ENCODE measurements around the gene ATP11B. TPM values are rescaled to one million over a fixed set of nuclear protein-coding genes. Genes with fewer than 3 reads are reported as not detected.
A peak's percentile ranks its signal among the peaks of the same experiment; 100 is the strongest.

The ATP11B gene
- total and polyA plus RNA-seq, 7 donors, result 4.0 to 23.9 (median 18.8) TPM

- no peak for ATAC-seq
- intact Hi-C loops (cut with DNase I), result no loop called here
- Histone ChIP-seq H3K27ac (no peak overlapping the region), H3K4me1 (peaks cover 17% of the 10 kb centered on the region), H3K4me3 (no peak overlapping the region), H3K36me3 (ENCODE audit: insufficient read depth in 1 of 2, low read depth in 1 of 2) (peaks cover 0 to 27% of the 10 kb centered on the region in 2 donors), H3K27me3 (ENCODE audit: insufficient read depth in 3 of 3, low read length in 2 of 3) (no peaks in the 10 kb centered on the region), H3K9me3 (no peaks in the 10 kb centered on the region)
- TF ChIP-seq, protein P1, sequence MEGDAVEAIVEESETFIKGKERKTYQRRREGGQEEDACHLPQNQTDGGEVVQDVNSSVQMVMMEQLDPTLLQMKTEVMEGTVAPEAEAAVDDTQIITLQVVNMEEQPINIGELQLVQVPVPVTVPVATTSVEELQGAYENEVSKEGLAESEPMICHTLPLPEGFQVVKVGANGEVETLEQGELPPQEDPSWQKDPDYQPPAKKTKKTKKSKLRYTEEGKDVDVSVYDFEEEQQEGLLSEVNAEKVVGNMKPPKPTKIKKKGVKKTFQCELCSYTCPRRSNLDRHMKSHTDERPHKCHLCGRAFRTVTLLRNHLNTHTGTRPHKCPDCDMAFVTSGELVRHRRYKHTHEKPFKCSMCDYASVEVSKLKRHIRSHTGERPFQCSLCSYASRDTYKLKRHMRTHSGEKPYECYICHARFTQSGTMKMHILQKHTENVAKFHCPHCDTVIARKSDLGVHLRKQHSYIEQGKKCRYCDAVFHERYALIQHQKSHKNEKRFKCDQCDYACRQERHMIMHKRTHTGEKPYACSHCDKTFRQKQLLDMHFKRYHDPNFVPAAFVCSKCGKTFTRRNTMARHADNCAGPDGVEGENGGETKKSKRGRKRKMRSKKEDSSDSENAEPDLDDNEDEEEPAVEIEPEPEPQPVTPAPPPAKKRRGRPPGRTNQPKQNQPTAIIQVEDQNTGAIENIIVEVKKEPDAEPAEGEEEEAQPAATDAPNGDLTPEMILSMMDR (IDR thresholded peaks at IDR 0.05), result no peak
- 83 to 92% (median 84%) methylated on average over 9 of the region's 9 CpGs for WGBS, 3 donors
- DNase-seq, result no peak
Observed at GRCh38 chr3:182954553-182955235, 161.4 kb downstream of the ATP11B start.

GRCh38 chr3:182957226-182957625 lies 163.9 kb downstream of the ATP11B start:
- 77 to 95% (median 86%) methylated on average over 5 of the region's 5 CpGs for WGBS, 3 donors
- Histone ChIP-seq H3K36me3 (ENCODE audit: insufficient read depth in 1 of 2, low read depth in 1 of 2) (peaks cover 0 to 32% of the 10 kb centered on the region in 2 donors), H3K4me1 (peaks cover 42% of the 10 kb centered on the region), H3K9me3 (no peaks in the 10 kb centered on the region), H3K27me3 (ENCODE audit: insufficient read depth in 3 of 3, low read length in 2 of 3) (no peaks in the 10 kb centered on the region), H3K27ac (no peak overlapping the region), H3K4me3 (no peak overlapping the region)
- TF ChIP-seq, protein P1 (IDR thresholded peaks at IDR 0.05), result no peak
- intact Hi-C loops (cut with DNase I), result no loop called here
- ATAC-seq, result no peak
- DNase-seq, result no peak

GRCh38 chr3:182957676-182958266 lies 164.5 kb downstream of the ATP11B start:
- Histone ChIP-seq H3K4me1 (peaks cover 44% of the 10 kb centered on the region), H3K27ac (no peak overlapping the region), H3K4me3 (no peak overlapping the region), H3K9me3 (no peaks in the 10 kb centered on the region), H3K27me3 (ENCODE audit: insufficient read depth in 3 of 3, low read length in 2 of 3) (no peaks in the 10 kb centered on the region), H3K36me3 (ENCODE audit: insufficient read depth in 1 of 2, low read depth in 1 of 2) (peaks cover 0 to 32% of the 10 kb centered on the region in 2 donors)
- intact Hi-C loops (cut with DNase I), result no loop called here
- ATAC-seq, result peak; percentile 28 to 59 (median 48)
- peak in 1 of 2 donors; percentile 61 for DNase-seq
- TF ChIP-seq, protein P1 (IDR thresholded peaks at IDR 0.05), result no peak
- WGBS, 3 donors, result 35 to 50% (median 38%) methylated on average over 4 of the region's 4 CpGs

- no peaks in the 10 kb centered on the region for H3K27me3 ChIP-seq (ENCODE audit: insufficient read depth in 3 of 3, low read length in 2 of 3)
- H3K4me1 ChIP-seq, result peaks cover 56% of the 10 kb centered on the region
- no peaks in the 10 kb centered on the region for H3K9me3 ChIP-seq
- peak overlapping the region; percentile 36 for H3K27ac ChIP-seq
- intact Hi-C loops (cut with DNase I), result no loop called here
- ATAC-seq, result peak; percentile 16 to 40 (median 29)
- no peak overlapping the region for H3K4me3 ChIP-seq
- 30 to 43% (median 33%) methylated on average over 4 of the region's 4 CpGs for WGBS, 3 donors
- H3K36me3 ChIP-seq (ENCODE audit: insufficient read depth in 1 of 2, low read depth in 1 of 2), result peaks cover 0 to 20% of the 10 kb centered on the region in 2 donors
- TF ChIP-seq, protein P1 (IDR thresholded peaks at IDR 0.05), result no peak
- no peak for DNase-seq
Observed at GRCh38 chr3:182959474-182960350, 166.4 kb downstream of the ATP11B start.
